GM21447 (cell line): ENCODE data around the gene COPRS.
"Not testable (repeated sequence)": the region's sequence is repeated elsewhere in the genome, so short reads cannot be mapped to it uniquely, and the experiment has no call there.

Experiments
- ATAC-seq: cut with Tn5 transposase; IDR thresholded peaks from one replicate; pipeline ENCODE4 v1.9.1; 2021; ENCODE audit not compliant: unreplicated experiment

The COPRS gene

GRCh38 chr17:31853911-31854470 lies 5.1 kb downstream of the COPRS start:
- ATAC-seq = no peak

DNA sequence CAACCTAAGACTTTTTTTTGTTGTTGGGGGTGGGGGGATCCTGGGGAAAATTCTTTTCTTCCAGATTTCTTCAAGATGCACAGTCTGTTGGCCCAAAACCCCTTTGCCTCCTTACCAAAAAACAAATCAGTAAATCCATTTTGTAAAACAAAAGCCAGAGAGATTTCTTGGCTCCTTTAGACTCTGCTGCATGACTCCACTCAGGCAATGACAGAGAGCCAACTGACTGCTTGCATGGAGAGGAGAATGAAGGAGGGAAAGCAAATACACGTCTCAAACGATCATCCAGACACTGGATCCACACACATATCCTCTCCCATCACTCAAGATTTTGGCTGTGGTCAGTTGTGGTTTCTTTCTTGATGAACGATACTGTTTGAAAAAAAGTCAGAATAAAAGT lies 13.8 kb downstream of the COPRS start:
- no peak for ATAC-seq

GRCh38 chr17:31843070-31843745 lies 15.8 kb downstream of the COPRS start:
- ATAC-seq = no peak

- ATAC-seq = no peak
These were observed 16.6 kb downstream of the COPRS start for GRCh38 chr17:31842195-31843069.

- ATAC-seq = no peak
These were observed 17.2 kb downstream of the COPRS start for GRCh38 chr17:31841850-31842194.

- ATAC-seq = no peak
These were observed 20.3 kb downstream of the COPRS start for GRCh38 chr17:31838636-31839225.

GRCh38 chr17:31835984-31836383 lies 23.1 kb downstream of the COPRS start:
- ATAC-seq = no peak

DNA sequence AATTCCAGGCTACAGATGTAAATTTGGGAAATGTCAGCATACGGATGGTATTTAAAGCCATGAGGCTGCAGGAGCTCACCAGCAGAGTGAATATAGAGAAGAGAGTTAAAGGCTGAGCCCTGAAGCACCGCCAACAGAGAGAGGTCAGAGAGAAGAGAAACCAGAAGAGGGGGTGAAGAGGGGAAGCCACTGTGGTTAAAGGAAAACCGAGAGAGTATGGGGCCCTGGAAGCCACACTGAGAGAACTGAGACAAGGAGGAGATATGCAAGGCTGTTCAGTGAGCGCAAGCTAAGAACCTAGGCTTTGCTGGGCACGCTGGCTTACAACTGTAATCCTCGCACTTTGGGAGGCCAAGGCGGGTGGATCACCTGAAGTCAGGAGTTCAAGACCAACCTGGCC lies 24.6 kb downstream of the COPRS start:
- no peak for ATAC-seq

- no peak for ATAC-seq
These were observed 26.3 kb downstream of the COPRS start for GRCh38 chr17:31832746-31833145.

DNA sequence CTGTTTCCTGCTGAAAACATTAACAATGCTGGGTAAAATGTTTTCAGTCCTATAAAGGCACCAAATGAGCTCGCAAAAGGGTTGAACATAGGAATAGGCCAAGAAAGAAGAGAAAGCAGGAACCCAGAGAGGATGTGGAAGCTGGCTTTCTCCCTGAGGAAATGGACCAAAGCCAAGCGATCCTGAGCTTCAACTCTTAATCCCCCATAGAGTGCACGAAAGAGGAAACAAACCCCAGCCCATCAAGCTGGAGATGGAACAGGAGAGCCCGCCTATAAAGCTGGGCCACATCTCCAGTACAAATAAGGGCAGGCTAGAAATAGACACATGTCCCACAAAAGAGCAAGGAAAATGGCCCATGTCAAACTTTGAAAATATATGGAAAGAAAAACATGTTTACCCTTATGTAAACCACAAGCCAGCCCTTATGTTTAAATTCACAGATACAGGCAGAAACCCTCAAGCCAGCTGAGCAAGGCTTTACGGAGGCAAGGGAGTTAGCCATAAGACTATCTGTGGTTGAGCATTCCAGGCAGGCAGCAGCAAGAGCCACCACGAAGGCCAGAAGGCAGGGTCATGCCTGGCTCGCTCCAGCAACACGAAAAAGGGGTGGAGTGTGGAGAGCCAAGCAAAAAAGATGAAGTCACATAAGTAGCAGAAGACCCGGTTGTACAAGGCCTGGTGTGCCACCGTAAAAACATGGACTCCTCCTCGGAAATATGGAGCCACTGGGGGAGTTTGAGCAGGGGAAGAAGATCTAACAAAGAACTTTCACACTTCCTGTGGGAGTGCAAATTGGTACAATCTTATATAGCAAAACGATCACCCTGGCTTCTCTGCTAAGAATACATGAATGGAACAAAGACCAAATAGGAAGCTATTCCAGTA lies 27.8 kb downstream of the COPRS start:
- no peak for ATAC-seq

GRCh38 chr17:31829649-31830048 lies 29.4 kb downstream of the COPRS start:
- ATAC-seq = no peak

GRCh38 chr17:31828955-31829354 lies 30.1 kb downstream of the COPRS start:
- not testable (repeated sequence) for ATAC-seq

- no peak for ATAC-seq
These were observed 32.9 kb downstream of the COPRS start for GRCh38 chr17:31825961-31826691.

- ATAC-seq = no peak
These were observed 34.2 kb downstream of the COPRS start for GRCh38 chr17:31824766-31825360.

GRCh38 chr17:31823014-31823413 lies 36.0 kb downstream of the COPRS start:
- no peak for ATAC-seq

- no peak for ATAC-seq
These were observed 38.2 kb downstream of the COPRS start for GRCh38 chr17:31820691-31821435.

DNA sequence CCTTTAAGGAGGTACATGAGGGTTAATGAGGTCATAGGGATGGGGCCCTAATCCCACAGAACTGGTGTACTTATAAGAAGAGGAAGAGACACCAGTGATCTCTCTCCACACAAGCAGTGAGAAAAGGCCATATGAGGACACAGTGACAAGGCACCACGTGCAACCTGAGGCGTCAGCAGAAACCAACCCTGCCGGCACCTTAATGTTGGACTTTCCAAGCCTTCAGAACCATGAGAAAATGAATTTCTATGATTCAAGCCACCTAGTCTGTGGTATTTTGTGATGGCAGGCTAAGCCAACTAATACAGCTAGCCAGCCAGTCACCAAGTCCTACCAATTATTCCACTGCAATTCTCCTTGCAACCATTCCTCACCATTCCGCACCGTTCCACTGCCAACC lies 39.5 kb downstream of the COPRS start:
- ATAC-seq = no peak

- ATAC-seq = not testable (repeated sequence)
These were observed 40.2 kb downstream of the COPRS start for GRCh38 chr17:31818863-31819262.

GRCh38 chr17:31815212-31815730 lies 43.8 kb downstream of the COPRS start:
- ATAC-seq = no peak
